Activated CD4-positive, alpha-beta memory T cell treated with anti-CD3 and anti-CD28 coated beads for 36 hours (primary cell): ENCODE data around the gene SLC38A9. TPM values are rescaled to one million over a fixed set of nuclear protein-coding genes. Genes with fewer than 3 reads are reported as not detected.

Experiments used
- CTCF ChIA-PET: fragments of 350-600 bp; sonication (Branson Sonifier 250); formaldehyde crosslinking; loops from one replicate; lab custom pipeline; 2021; ENCODE audit warnings: antibody characterized with exemption, inconsistent platforms; lab: Charles Lee
- POLR2A ChIA-PET: fragments of 350-600 bp; sonication (Branson Sonifier 250); formaldehyde crosslinking; loops from one replicate; lab custom pipeline; 2021; ENCODE audit warnings: antibody characterized with exemption; lab: Charles Lee
- DNase-seq: peaks from one replicate; pipeline ENCODE4 v3.0.0-alpha.2; 2020
- H3K27ac Mint-ChIP-seq: one replicate; pipeline ENCODE4 v1.8.0; 2021; ENCODE audit warnings: mixed read lengths
- H3K27me3 Mint-ChIP-seq: one replicate; pipeline ENCODE4 v1.8.0; 2021; ENCODE audit warnings: mixed read lengths
- H3K36me3 Mint-ChIP-seq: one replicate; pipeline ENCODE4 v1.8.0; 2021; ENCODE audit warnings: mixed read lengths
- H3K4me1 Mint-ChIP-seq: one replicate; pipeline ENCODE4 v1.8.0; 2021; ENCODE audit warnings: low read depth, mixed read lengths
- H3K4me3 Mint-ChIP-seq: one replicate; pipeline ENCODE4 v1.8.0; 2021; ENCODE audit warnings: mild to moderate bottlenecking, mixed read lengths
- H3K9me3 Mint-ChIP-seq: one replicate; pipeline ENCODE4 v1.8.0; 2021; ENCODE audit warnings: mixed read lengths
- intact Hi-C: fragments of 100-400 bp; cut with micrococcal nuclease; formaldehyde crosslinking; loops from one replicate; pipeline ENCODE4 v1.15.1; 2023
- total RNA-seq, 2 experiments: library from RNA; stranded (reverse); gene quantifications; one replicate each; pipeline ENCODE4 v1.2.3, GENCODE V29; 2021

SLC38A9 gene
- total RNA-seq, 2 experiments from 2014 or later = 14.2 to 15.0 TPM

DNA sequence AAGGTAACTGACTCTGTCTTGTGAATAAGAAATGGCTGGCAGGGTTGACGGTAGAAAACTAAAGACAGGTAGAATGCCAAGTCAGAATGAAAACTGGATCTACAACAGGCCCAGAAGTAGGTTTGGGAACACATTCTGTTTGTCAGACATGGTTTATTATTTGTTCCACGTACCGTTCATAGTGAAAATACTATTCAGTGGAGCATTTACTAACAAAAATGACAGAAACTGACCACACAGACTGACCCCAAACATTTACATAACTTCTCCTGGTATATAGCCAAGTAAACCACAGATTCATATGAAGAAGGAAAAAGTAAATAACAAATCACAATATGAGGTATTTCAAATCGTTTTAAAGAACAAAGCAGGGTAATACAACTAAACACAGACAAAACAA lies 73.7 kb downstream of the SLC38A9 start:
- H3K27me3 Mint-ChIP-seq = no peaks in the 10 kb centered on the region
- H3K36me3 Mint-ChIP-seq = peaks cover 6% of the 10 kb centered on the region
- peaks cover 6% of the 10 kb centered on the region for H3K4me1 Mint-ChIP-seq
- intact Hi-C loops = no loop called here
- ChIA-PET CTCF (interaction anchor here (1.7 kb wide), 1 partner anchor 11 kb away, joined by 7 read pairs; no protein-coding TSS in a partner anchor), POLR2A (no interaction called here)
- H3K4me3 Mint-ChIP-seq = no peak overlapping the region
- no peak overlapping the region for H3K27ac Mint-ChIP-seq
- H3K9me3 Mint-ChIP-seq = no peaks in the 10 kb centered on the region
- no peak for DNase-seq

- no peak overlapping the region for H3K27ac Mint-ChIP-seq
- intact Hi-C loops = no loop called here
- H3K9me3 Mint-ChIP-seq = no peaks in the 10 kb centered on the region
- CTCF ChIA-PET = interaction anchor here (1.7 kb wide), 1 partner anchor 11 kb away, joined by 7 read pairs; no protein-coding TSS in a partner anchor
- H3K4me3 Mint-ChIP-seq = no peak overlapping the region
- POLR2A ChIA-PET = no interaction called here
- peaks cover 7% of the 10 kb centered on the region for H3K4me1 Mint-ChIP-seq
- DNase-seq = no peak
- H3K27me3 Mint-ChIP-seq = no peaks in the 10 kb centered on the region
- peaks cover 6% of the 10 kb centered on the region for H3K36me3 Mint-ChIP-seq
Observed at GRCh38 chr5:55638051-55638450, 74.1 kb downstream of the SLC38A9 start.

DNA sequence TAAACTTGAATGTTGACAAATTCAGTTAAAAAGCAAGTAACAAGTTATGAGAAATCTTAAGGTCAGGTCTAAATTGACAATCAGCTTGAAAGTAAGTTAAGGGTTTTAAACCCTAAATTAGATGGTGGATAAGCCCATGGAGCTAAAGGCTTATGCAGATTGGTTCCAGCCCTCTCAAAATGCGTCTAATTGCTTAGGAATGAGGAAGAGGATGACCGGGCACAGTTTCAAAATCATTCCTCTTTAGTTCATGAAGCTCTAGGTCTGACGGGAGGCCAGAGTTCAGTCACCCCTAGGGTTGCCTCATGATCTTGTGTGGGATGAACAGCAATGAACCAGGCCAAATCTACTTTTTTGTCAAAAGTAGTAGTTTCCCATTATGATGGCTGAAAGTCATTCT lies 75.4 kb downstream of the SLC38A9 start:
- no peaks in the 10 kb centered on the region for H3K27me3 Mint-ChIP-seq

GRCh38 chr5:55636177-55636576 lies 75.9 kb downstream of the SLC38A9 start:
- no peak overlapping the region for H3K4me3 Mint-ChIP-seq
- DNase-seq = no peak
- no peaks in the 10 kb centered on the region for H3K27me3 Mint-ChIP-seq
- peaks cover 7% of the 10 kb centered on the region for H3K4me1 Mint-ChIP-seq
- H3K9me3 Mint-ChIP-seq = no peaks in the 10 kb centered on the region
- CTCF ChIA-PET = interaction anchor here (0.7 kb wide), 1 partner anchor 179 kb away, joined by 3 read pairs; no protein-coding TSS in a partner anchor
- peaks cover 7% of the 10 kb centered on the region for H3K36me3 Mint-ChIP-seq
- POLR2A ChIA-PET = no interaction called here
- H3K27ac Mint-ChIP-seq = no peak overlapping the region
- intact Hi-C loops = no loop called here

More for the DNA sequence above, 75.4 kb downstream of the SLC38A9 start:
- Mint-ChIP-seq H3K36me3 (peaks cover 10% of the 10 kb centered on the region), H3K9me3 (no peaks in the 10 kb centered on the region), H3K27ac (no peak overlapping the region), H3K4me3 (no peak overlapping the region), H3K4me1 (peaks cover 7% of the 10 kb centered on the region)
- ChIA-PET CTCF (no interaction called here), POLR2A (no interaction called here)
- no peak for DNase-seq
- intact Hi-C loops = no loop called here

GRCh38 chr5:55634866-55635265 lies 77.3 kb downstream of the SLC38A9 start:
- Mint-ChIP-seq H3K9me3 (no peaks in the 10 kb centered on the region), H3K27ac (no peak overlapping the region), H3K4me1 (peaks cover 7% of the 10 kb centered on the region), H3K27me3 (no peaks in the 10 kb centered on the region), H3K36me3 (peaks cover 5% of the 10 kb centered on the region), H3K4me3 (no peak overlapping the region)
- ChIA-PET CTCF (interaction anchor here (0.6 kb wide), 1 partner anchor 447 kb away, joined by 3 read pairs; no protein-coding TSS in a partner anchor), POLR2A (no interaction called here)
- DNase-seq = no peak
- intact Hi-C loops = no loop called here

DNA sequence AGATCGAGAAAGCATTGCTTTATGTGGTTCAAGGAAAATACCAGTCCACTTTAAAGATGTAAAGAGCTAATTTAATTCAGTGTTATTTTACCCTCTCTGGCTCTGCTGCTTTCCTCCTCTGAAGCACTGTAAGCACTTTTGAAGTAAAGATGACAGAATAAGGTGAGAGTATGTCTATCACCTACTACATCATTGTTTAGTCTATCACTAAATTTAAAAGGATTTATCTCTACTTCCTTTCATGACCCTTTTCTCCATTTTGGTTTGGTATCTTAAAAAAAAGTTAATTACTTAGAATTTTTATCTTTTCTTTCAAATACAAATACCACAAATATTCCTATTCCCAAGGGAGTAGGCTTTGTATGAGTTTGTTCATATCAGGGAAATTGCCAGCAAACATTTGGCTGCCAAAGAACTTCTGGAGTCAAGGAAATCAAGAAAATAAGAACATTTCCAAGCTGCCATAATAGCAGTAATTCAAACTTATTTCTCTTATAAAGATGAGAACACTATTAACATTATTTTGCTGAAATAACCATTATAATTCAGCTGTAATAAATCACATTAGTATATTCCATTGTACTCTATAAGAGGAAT lies 77.8 kb downstream of the SLC38A9 start:
- Mint-ChIP-seq H3K36me3 (peaks cover 5% of the 10 kb centered on the region), H3K27ac (no peak overlapping the region), H3K4me3 (no peak overlapping the region), H3K4me1 (peaks cover 7% of the 10 kb centered on the region), H3K9me3 (no peaks in the 10 kb centered on the region), H3K27me3 (no peaks in the 10 kb centered on the region)
- ChIA-PET POLR2A (no interaction called here), CTCF (no interaction called here)
- no peak for DNase-seq
- intact Hi-C loops = no loop called here

DNA sequence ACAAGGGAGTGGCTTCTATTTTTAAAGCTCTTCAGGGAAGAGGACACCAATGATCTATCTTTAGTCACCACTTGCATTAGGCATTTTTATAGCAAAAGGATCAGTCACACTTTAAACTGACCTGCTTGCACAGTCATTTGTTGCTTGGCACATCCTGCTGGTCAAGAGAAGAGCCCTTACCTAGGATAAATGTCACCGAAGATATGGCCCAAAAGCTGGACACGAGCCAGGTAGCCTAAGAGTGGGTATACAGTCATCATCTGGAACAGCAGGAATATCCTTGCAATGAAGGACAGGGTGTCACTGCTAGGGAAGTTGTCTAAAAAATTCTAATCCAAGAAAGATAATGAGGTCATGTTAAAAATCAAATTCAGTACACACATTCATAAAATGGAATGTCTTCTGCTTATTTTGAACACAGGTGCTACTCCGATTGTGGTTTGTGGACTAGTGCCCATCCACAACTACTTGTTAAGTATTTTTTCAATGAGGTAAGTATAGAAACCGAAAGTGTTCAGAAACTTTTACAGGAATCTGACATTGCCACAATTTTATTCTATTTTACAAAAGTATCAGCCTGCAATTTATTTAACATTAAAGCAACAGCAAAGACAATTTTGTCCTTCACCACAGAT lies 78.4 kb downstream of the SLC38A9 start:
- H3K9me3 Mint-ChIP-seq = no peaks in the 10 kb centered on the region
- peaks cover 7% of the 10 kb centered on the region for H3K4me1 Mint-ChIP-seq
- ChIA-PET POLR2A (no interaction called here), CTCF (no interaction called here)
- H3K27me3 Mint-ChIP-seq = no peaks in the 10 kb centered on the region
- H3K36me3 Mint-ChIP-seq = peaks cover 5% of the 10 kb centered on the region
- intact Hi-C loops = no loop called here
- H3K4me3 Mint-ChIP-seq = no peak overlapping the region
- H3K27ac Mint-ChIP-seq = no peak overlapping the region
- no peak for DNase-seq

GRCh38 chr5:55629815-55630214 lies 82.3 kb downstream of the SLC38A9 start:
- H3K4me1 Mint-ChIP-seq = peaks cover 12% of the 10 kb centered on the region
- H3K9me3 Mint-ChIP-seq = no peaks in the 10 kb centered on the region
- H3K4me3 Mint-ChIP-seq = no peak overlapping the region
- ChIA-PET CTCF (no interaction called here), POLR2A (no interaction called here)
- H3K36me3 Mint-ChIP-seq = peaks cover 5% of the 10 kb centered on the region
- intact Hi-C loops = no loop called here
- no peak for DNase-seq
- no peaks in the 10 kb centered on the region for H3K27me3 Mint-ChIP-seq
- H3K27ac Mint-ChIP-seq = no peak overlapping the region

DNA sequence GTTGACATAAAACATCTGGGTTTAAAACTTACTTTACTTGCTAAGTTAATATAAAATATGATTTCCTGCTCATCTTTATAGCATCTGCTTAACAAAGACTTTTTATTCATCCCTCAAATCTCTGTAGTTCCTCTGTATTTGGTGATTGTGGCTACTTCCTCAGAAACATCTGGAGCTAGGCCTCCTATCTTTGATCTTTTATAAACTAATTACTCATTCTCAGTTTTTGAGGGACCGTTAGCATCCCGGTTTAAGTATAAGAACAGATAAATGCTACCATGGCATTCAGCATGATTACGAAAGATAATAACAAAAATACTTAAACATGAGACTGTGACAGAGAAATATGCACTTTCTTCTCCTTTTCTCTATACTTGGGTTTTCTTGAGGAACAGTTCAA lies 85.3 kb downstream of the SLC38A9 start:
- H3K27ac Mint-ChIP-seq = no peak overlapping the region
- H3K36me3 Mint-ChIP-seq = no peaks in the 10 kb centered on the region
- no peak for DNase-seq
- H3K9me3 Mint-ChIP-seq = no peaks in the 10 kb centered on the region
- H3K27me3 Mint-ChIP-seq = no peaks in the 10 kb centered on the region
- no peak overlapping the region for H3K4me3 Mint-ChIP-seq
- ChIA-PET CTCF (no interaction called here), POLR2A (no interaction called here)
- H3K4me1 Mint-ChIP-seq = peaks cover 5% of the 10 kb centered on the region
- intact Hi-C loops = no loop called here

DNA sequence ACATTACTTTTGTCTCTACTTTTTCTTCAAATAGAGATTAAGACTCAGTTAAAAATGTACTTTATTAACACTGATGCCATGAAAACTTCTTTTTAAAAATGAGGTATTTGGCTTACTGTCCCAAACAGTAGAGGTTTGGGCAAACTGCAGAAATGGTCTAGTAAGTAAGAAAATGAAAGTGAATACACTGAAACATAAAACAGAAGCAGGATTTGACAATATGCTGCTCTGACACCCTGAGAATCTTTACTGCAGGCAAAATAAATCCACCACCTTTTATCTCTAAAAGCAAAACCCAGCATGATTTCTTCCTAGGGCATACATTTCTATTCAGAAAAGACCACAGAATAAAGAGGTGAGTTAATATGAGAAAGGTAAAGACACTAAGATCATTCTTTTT lies 86.2 kb downstream of the SLC38A9 start:
- H3K9me3 Mint-ChIP-seq = no peaks in the 10 kb centered on the region
- POLR2A ChIA-PET = no interaction called here
- H3K36me3 Mint-ChIP-seq = no peaks in the 10 kb centered on the region
- CTCF ChIA-PET = no interaction called here
- no peak for DNase-seq
- H3K4me3 Mint-ChIP-seq = no peak overlapping the region
- intact Hi-C loops = no loop called here
- H3K4me1 Mint-ChIP-seq = peaks cover 5% of the 10 kb centered on the region
- no peak overlapping the region for H3K27ac Mint-ChIP-seq
- H3K27me3 Mint-ChIP-seq = no peaks in the 10 kb centered on the region

GRCh38 chr5:55625589-55625909 lies 86.6 kb downstream of the SLC38A9 start:
- no peaks in the 10 kb centered on the region for H3K36me3 Mint-ChIP-seq
- intact Hi-C loops = no loop called here
- POLR2A ChIA-PET = no interaction called here
- H3K4me1 Mint-ChIP-seq = peaks cover 5% of the 10 kb centered on the region
- no peaks in the 10 kb centered on the region for H3K27me3 Mint-ChIP-seq
- CTCF ChIA-PET = no interaction called here
- H3K9me3 Mint-ChIP-seq = no peaks in the 10 kb centered on the region
- no peak for DNase-seq
- H3K4me3 Mint-ChIP-seq = no peak overlapping the region
- H3K27ac Mint-ChIP-seq = no peak overlapping the region

GRCh38 chr5:55624841-55625588 lies 87.1 kb downstream of the SLC38A9 start:
- ChIA-PET POLR2A (no interaction called here), CTCF (no interaction called here)
- Mint-ChIP-seq H3K4me1 (peaks cover 5% of the 10 kb centered on the region), H3K27me3 (no peaks in the 10 kb centered on the region), H3K36me3 (no peaks in the 10 kb centered on the region), H3K4me3 (no peak overlapping the region), H3K27ac (no peak overlapping the region), H3K9me3 (no peaks in the 10 kb centered on the region)
- intact Hi-C loops = no loop called here
- DNase-seq = no peak
